Right lobe of liver (tissue), 6 donors: ENCODE results near the gene MLXIPL. TPM values are rescaled to one million over a fixed set of nuclear protein-coding genes. Genes with fewer than 3 reads are reported as not detected.

Experiments used
- ATAC-seq, 4 donors: fragments of 200-7000 bp; cut with Tn5 transposase; one replicate each; pipeline ENCODE4 v1.9.1; 2020; ENCODE audit warnings: mild to moderate bottlenecking in 4 of 4, moderate library complexity in 4 of 4
- DNase-seq, 3 donors: peaks; one replicate each; pipeline ENCODE4 v3.0.0-alpha.2; 2020
- H3K27ac ChIP-seq, 3 donors: fragments of 200-600 bp; one replicate each; pipeline ENCODE4 v1.8.0; 2022
- H3K27me3 ChIP-seq, 2 donors: fragments of 200-600 bp; one replicate each; pipeline ENCODE4 v1.8.0; 2022
- H3K36me3 ChIP-seq, 4 donors: fragments of 200-600 bp; sonication (generic) in 1 of 4; one replicate each; pipeline versions ENCODE4 v1.5.1 to v1.8.0; 2017 to 2022; ENCODE audit warnings: control low read depth in 1 of 4
- H3K4me1 ChIP-seq, 4 donors: fragments of 200-600 bp; sonication (generic) in 1 of 4; one replicate each; pipeline versions ENCODE4 v1.5.1 to v1.8.0; 2017 to 2022; ENCODE audit warnings: control low read depth in 1 of 4
- H3K4me3 ChIP-seq, 3 donors: fragments of 200-600 bp; one replicate each; pipeline ENCODE4 v1.8.0; 2022
- H3K9me3 ChIP-seq, 4 donors: fragments of 200-600 bp; sonication (generic) in 1 of 4; one replicate each; pipeline versions ENCODE4 v1.5.1 to v1.8.0; 2017 to 2022; ENCODE audit warnings: control low read depth in 1 of 4
- POLR2A ChIP-seq: fragments of 450-650 bp; IDR thresholded peaks from one replicate; pipeline ENCODE4 v1.6.1; 2017; ENCODE audit warnings: antibody characterized with exemption, mild to moderate bottlenecking
- WGBS: methylation state at CpG from one replicate; pipeline ENCODE4 v1.1.6; 2018; ENCODE audit warnings: low coverage, low lambda C conversion rate; ENCODE audit not compliant: insufficient coverage; ENCODE audit errors: missing lambda C conversion rate; 5-methylcytosine and 5-hydroxymethylcytosine counted together
- intact Hi-C, 2 donors: fragments of 100-400 bp; cut with DNase I; formaldehyde crosslinking; loops; one replicate each; pipeline versions ENCODE4 v1.11.2 to v1.14.1; 2022
- total RNA-seq, 6 experiments: library from RNA; depleted of rRNA in 2 of 6; stranded (reverse); fragments of >200 nt in 2 of 6; fragmentation: NEBNext Ultra II Directional in 3 of 6; extraction: Animal tissue kit (Norgen Biotek cat#: 25700) in 3 of 6; gene quantifications; one replicate each; pipeline versions ENCODE4 v1.1.0 to v1.2.4, GENCODE V29; 2016 to 2023
- TF ChIP-seq, protein P1 (sequence below), 4 donors: fragments of 200-600 bp in 3 of 4; fragments of 450-650 bp in 1 of 4; IDR thresholded peaks; one replicate each; pipeline versions ENCODE4 v1.5.1 to v1.8.0; 2016 to 2022; ENCODE audit warnings: antibody characterized with exemption in 4 of 4, mild to moderate bottlenecking in 2 of 4
- donor health status: DM: no; HTN: yes; CAD: no.
- donor health status: DM: no; HTN: no; CAD: no.
- donor health status: DM: no; HTN: no; CAD: no.
- donor health status: DM: no; HTN: yes; CAD: no.
- donor health status: DM: no; HTN: yes; CAD: no.

MLXIPL gene
- total RNA-seq, 6 experiments from 2014 or later, result 53.5 to 552 (median 225) TPM

DNA sequence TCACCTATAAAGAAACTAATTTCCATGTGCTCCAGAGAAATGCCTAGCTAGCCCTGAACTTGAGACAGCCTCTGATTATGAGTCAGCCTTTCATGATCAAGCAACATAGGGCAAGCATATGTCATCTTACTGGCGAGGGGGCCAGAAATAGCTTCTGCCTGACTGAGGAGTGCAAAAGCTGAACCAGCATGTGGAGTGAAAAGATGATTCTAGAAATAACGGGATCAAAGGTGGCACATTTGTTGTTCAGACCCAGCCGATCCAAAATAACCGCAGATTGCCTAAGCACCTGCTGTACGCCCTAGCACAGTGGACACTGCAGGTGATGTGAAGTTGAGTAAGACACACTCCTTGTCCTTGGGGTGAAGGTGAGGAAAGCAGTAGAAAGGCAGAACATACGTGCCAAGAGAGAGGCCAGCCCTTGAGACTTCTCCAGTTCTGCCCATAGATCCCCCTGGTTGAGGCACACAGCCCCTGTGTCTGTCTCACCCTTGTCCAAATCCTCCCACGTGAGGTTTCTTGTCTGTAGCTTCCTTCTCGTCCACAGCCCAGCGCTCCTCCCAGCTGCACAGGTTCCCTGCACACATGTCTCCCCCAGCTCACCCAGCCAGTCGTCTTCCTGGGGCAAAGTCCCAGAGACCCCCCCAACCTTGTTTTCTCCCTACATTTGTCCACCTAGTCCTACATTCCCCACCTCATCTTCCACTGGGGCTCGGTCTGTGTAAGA is 64.0 kb downstream of the MLXIPL start:
- Histone ChIP-seq H3K9me3 (no peaks in the 10 kb centered on the region), H3K27me3 (no peaks in the 10 kb centered on the region), H3K36me3 (peaks cover 0 to 2% (median 0%) of the 10 kb centered on the region in 4 donors), H3K4me3 (no peak overlapping the region), H3K4me1 (peaks cover 0 to 14% (median 8%) of the 10 kb centered on the region in 4 donors), H3K27ac (no peak overlapping the region)
- no peak for TF ChIP-seq POLR2A
- TF ChIP-seq, protein P1, sequence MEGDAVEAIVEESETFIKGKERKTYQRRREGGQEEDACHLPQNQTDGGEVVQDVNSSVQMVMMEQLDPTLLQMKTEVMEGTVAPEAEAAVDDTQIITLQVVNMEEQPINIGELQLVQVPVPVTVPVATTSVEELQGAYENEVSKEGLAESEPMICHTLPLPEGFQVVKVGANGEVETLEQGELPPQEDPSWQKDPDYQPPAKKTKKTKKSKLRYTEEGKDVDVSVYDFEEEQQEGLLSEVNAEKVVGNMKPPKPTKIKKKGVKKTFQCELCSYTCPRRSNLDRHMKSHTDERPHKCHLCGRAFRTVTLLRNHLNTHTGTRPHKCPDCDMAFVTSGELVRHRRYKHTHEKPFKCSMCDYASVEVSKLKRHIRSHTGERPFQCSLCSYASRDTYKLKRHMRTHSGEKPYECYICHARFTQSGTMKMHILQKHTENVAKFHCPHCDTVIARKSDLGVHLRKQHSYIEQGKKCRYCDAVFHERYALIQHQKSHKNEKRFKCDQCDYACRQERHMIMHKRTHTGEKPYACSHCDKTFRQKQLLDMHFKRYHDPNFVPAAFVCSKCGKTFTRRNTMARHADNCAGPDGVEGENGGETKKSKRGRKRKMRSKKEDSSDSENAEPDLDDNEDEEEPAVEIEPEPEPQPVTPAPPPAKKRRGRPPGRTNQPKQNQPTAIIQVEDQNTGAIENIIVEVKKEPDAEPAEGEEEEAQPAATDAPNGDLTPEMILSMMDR (IDR thresholded peaks at IDR 0.05), result no peak
- intact Hi-C loops, result no loop called here
- peak in 1 of 4 donors; percentile 28 for ATAC-seq
- DNase-seq, result no peak
- 30% methylated on average over 10 of the region's 11 CpGs for WGBS

DNA sequence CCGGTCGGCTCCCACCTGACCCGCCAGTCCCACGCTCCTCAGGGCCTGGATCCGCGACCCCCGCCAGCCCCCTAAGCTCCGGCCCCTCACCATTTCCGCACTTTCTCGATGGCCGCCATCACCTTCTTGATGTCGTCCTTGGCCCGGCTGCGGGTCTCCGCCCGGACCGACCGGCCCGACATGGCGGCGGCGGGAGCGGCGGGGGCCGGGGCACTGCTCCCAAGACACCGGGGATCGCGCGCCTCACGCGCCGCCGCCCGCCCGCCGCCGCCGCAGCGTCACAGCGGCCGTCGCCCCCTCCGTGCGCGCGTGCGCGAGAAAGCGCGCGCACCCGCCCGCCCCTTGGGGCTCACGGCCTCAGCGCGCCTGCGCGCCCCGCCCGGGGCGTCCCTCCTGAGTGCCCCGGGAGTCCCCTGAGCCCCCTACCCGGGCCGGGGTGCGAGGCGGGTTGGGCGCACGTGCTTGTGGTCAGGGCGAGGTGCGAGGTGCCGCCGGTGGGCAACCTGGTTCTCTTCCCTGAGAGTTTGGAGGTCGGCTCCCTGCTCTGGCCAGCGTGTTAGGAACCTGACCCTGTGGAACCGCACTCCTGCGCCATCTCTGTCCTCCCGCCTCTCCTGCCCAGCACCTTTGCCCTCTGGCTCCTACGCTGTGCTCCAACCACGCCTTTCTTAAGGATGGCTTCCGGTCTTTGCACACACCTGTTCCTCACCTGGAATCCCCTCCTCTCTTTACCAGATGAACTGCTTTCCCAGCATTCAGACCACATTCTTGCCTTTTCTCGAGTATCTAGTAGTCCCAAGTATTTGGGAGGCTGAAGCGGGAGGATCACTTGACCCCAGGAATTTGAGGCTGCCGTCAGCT is 66.7 kb downstream of the MLXIPL start, which contains the start of gene BCL7B:
Gene BCL7B, minus strand, starts transcription at position 294 of the 861 bp plus-strand sequence. Its CDS starts 112 bp downstream, at position 182.
- TF ChIP-seq, protein P1 (IDR thresholded peaks at IDR 0.05), result no peak
- TF ChIP-seq POLR2A, result peak; percentile 88
- WGBS, result 6% methylated on average over 12 of the region's 83 CpGs
- DNase-seq, result peak; percentile 77 to 82 (median 80)
- Histone ChIP-seq H3K27ac (peak within 1 kb of the TSS; percentile 90 to 97 (median 93)), H3K9me3 (no peaks in the 10 kb centered on the region), H3K4me1 (peaks cover 0 to 16% (median 8%) of the 10 kb centered on the region in 4 donors), H3K36me3 (peaks cover 0 to 22% (median under 1%) of the 10 kb centered on the region in 4 donors), H3K27me3 (no peaks in the 10 kb centered on the region), H3K4me3 (peak within 1 kb of the TSS; percentile 58 to 69 (median 68))
- ATAC-seq, result peak; percentile 69 to 78 (median 74)
- intact Hi-C loops, result loop anchor here (5.0 kb wide), 1 partner anchor 35 kb away; the partner anchor contains the start of gene BAZ1B (in 2 of the 2)

DNA sequence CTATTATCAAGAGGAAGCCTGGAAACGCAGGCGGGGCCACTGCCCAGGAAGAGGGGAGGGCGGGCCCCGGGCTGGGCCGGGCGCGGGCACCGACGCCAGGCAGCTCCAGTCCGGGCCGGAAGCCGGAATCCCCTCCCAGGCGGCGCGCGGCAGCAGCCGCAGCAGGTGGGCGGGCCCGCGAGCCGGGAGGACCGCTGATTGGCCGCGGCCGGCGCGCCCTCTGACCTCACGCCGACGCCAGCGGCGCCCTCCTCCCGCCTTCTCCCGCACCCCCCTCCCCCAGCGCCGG is 67.3 kb downstream of the MLXIPL start:
- peaks cover 0 to 16% (median 8%) of the 10 kb centered on the region in 4 donors for H3K4me1 ChIP-seq
- WGBS, result no CpG with 5 or more reads among the region's 36 CpGs
- H3K27ac ChIP-seq, result peak overlapping the region; percentile 90 to 97 (median 93)
- DNase-seq, result peak; percentile 96 to 97 (median 96)
- TF ChIP-seq POLR2A, result no peak
- TF ChIP-seq, protein P1 (IDR thresholded peaks at IDR 0.05), result no peak
- no peaks in the 10 kb centered on the region for H3K9me3 ChIP-seq
- intact Hi-C loops, result loop anchor here (5.0 kb wide), 1 partner anchor 35 kb away; the partner anchor contains the start of gene BAZ1B (in 2 of the 2)
- peak overlapping the region; percentile 58 to 69 (median 68) for H3K4me3 ChIP-seq
- H3K27me3 ChIP-seq, result no peaks in the 10 kb centered on the region
- peaks cover 0 to 28% (median 4%) of the 10 kb centered on the region in 4 donors for H3K36me3 ChIP-seq
- ATAC-seq, result peak; percentile 92 to 98 (median 94)

DNA sequence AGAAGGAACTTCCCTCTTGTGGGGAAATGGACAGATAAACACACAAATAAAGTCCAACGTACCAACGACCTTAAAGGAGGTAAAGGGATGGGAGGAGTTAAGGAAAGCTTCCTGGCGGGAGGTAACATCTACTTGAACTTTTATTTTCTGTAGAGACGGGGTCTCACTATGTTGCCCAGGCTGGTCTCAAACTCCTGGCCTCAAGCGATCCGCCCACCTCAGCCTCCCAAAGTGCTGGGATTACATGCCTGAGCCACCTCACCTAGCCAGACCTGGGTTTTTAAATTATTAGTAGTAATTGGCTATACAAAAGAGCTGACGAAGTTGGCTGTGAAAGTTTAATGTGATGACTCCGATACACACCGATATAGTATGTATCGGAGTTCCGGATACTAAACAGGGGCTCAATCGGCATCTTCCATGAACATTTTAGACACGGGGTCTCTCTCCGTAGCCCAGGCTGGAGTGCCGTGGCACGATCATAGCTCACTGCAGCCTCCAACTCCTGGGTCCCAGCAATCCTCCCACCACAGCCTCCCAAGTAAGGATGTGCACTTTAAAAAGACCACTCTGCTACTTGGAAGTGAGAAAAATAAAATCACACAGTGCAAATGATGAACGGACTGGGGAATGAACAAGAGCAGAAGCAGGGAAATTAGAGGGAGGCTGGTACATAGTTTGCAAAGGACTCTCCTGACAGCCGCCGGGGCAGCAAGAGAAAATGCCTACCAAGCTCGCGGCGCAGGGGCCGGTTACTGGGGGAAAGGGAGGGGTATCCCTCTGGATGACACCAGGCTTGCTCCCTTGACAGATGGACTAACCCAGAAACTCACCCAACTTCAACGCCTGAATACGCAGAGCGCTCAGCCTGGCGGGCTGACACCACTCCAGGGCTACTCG is 67.9 kb downstream of the MLXIPL start:
- intact Hi-C loops, result loop anchor here (5.0 kb wide), 1 partner anchor 34 kb away; the partner anchor contains the start of gene BAZ1B (in 2 of the 2)
- DNase-seq (no peak), ATAC-seq (no peak)
- peak overlapping the region; percentile 52 to 97 (median 57) for H3K27ac ChIP-seq
- peaks cover 0 to 34% (median 8%) of the 10 kb centered on the region in 4 donors for H3K36me3 ChIP-seq
- no peaks in the 10 kb centered on the region for H3K27me3 ChIP-seq
- H3K4me1 ChIP-seq, result peaks cover 0 to 16% (median 8%) of the 10 kb centered on the region in 4 donors
- no peak for TF ChIP-seq POLR2A
- TF ChIP-seq, protein P1 (IDR thresholded peaks at IDR 0.05), result no peak
- WGBS, result 25% methylated on average over 22 of the region's 28 CpGs
- H3K4me3 ChIP-seq, result peak overlapping the region; percentile 58 to 69 (median 68)
- no peaks in the 10 kb centered on the region for H3K9me3 ChIP-seq
